ENCODE results near the gene CNTLN.

DNA sequence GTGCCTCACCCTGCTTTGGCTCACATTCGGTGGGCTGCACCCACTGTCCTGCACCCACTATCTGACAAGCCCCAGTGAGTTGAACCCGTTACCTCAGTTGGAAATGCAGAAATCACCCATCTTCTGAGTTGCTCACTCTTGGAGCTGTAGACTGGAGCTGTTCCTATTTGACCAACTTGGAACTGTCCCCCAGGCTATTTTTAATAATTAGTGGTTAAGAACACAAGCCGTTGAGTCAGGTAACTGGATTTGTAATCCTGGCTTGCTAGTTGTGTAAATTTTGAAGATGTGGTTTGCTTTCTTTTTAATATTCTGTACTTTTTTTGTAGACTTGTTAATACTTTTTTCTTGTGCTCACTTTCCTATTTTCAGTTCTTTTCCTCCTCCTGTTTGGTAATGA lies 81.2 kb downstream of the CNTLN start:
- TF ChIP-seq ZNF484 (CRISPR knock-in tag; IDR thresholded peaks at IDR 0.05; ENCODE audit: borderline replicate concordance, low read depth) (no peak), ZNF558 (CRISPR knock-in tag; IDR thresholded peaks at IDR 0.05; ENCODE audit: borderline replicate concordance) (no peak), FOXM1 (CRISPR knock-in tag; IDR thresholded peaks at IDR 0.05) (no peak), ADNP (CRISPR knock-in tag; IDR thresholded peaks at IDR 0.05) (no peak), ATF1 (CRISPR knock-in tag; IDR thresholded peaks at IDR 0.05) (no peak), DNMT1 (CRISPR knock-in tag; IDR thresholded peaks at IDR 0.05) (no peak), ZNF12 (CRISPR knock-in tag; IDR thresholded peaks at IDR 0.05) (no peak), POLR2A (IDR thresholded peaks at IDR 0.05; ENCODE audit: insufficient read depth in 1 of 2, low read depth in 2 of 2, low read length in 2 of 2) (no peak), SOX13 (IDR thresholded peaks at IDR 0.05) (no peak), SOX13 (CRISPR knock-in tag; conservative IDR thresholded peaks at IDR 0.05 in 1 of 2, IDR thresholded peaks at IDR 0.05 in 1 of 2) (no peak), RAD21 (CRISPR knock-in tag; IDR thresholded peaks at IDR 0.05) (no peak)
- TF ChIP-seq, protein P1, sequence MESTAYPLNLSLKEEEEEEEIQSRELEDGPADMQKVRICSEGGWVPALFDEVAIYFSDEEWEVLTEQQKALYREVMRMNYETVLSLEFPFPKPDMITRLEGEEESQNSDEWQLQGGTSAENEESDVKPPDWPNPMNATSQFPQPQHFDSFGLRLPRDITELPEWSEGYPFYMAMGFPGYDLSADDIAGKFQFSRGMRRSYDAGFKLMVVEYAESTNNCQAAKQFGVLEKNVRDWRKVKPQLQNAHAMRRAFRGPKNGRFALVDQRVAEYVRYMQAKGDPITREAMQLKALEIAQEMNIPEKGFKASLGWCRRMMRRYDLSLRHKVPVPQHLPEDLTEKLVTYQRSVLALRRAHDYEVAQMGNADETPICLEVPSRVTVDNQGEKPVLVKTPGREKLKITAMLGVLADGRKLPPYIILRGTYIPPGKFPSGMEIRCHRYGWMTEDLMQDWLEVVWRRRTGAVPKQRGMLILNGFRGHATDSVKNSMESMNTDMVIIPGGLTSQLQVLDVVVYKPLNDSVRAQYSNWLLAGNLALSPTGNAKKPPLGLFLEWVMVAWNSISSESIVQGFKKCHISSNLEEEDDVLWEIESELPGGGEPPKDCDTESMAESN (CRISPR knock-in tag; conservative IDR thresholded peaks at IDR 0.05): no peak
- TF ChIP-seq, protein P2, sequence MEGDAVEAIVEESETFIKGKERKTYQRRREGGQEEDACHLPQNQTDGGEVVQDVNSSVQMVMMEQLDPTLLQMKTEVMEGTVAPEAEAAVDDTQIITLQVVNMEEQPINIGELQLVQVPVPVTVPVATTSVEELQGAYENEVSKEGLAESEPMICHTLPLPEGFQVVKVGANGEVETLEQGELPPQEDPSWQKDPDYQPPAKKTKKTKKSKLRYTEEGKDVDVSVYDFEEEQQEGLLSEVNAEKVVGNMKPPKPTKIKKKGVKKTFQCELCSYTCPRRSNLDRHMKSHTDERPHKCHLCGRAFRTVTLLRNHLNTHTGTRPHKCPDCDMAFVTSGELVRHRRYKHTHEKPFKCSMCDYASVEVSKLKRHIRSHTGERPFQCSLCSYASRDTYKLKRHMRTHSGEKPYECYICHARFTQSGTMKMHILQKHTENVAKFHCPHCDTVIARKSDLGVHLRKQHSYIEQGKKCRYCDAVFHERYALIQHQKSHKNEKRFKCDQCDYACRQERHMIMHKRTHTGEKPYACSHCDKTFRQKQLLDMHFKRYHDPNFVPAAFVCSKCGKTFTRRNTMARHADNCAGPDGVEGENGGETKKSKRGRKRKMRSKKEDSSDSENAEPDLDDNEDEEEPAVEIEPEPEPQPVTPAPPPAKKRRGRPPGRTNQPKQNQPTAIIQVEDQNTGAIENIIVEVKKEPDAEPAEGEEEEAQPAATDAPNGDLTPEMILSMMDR (CRISPR knock-in tag; IDR thresholded peaks at IDR 0.05): no peak
